ENCODE results near the gene GSX2. TPM values are rescaled to one million over a fixed set of nuclear protein-coding genes. Genes with fewer than 3 reads are reported as not detected.

GSX2 gene
- total and polyA plus RNA-seq, 9 donors, result 0.04 TPM; not detected in 8

- Histone ChIP-seq H3K27me3 (ENCODE audit: control insufficient read depth, insufficient read depth, low read length) (peaks cover 2% of the 10 kb centered on the region), H3K9me3 (replicated peaks; ENCODE audit: control insufficient read depth, low read depth, low read length) (no peaks in the 10 kb centered on the region), H3K4me3 (ENCODE audit: low read length) (no peak overlapping the region), H3K27ac (ENCODE audit: low read length) (no peak overlapping the region), H3K36me3 (ENCODE audit: control insufficient read depth, insufficient read depth, low read length) (no peaks in the 10 kb centered on the region), H3K4me1 (ENCODE audit: control insufficient read depth, insufficient read depth, low read length) (no peaks in the 10 kb centered on the region)
- DNase-seq, result no peak
These were observed 23.3 kb upstream of the GSX2 start for GRCh38 chr4:54076673-54077072.

GRCh38 chr4:54077812-54078211 lies 22.2 kb upstream of the GSX2 start:
- Histone ChIP-seq H3K4me1 (ENCODE audit: control insufficient read depth, insufficient read depth, low read length) (no peaks in the 10 kb centered on the region), H3K4me3 (ENCODE audit: low read length) (no peak overlapping the region), H3K27me3 (ENCODE audit: control insufficient read depth, insufficient read depth, low read length) (peaks cover 2% of the 10 kb centered on the region), H3K36me3 (ENCODE audit: control insufficient read depth, insufficient read depth, low read length) (no peaks in the 10 kb centered on the region), H3K27ac (ENCODE audit: low read length) (no peak overlapping the region), H3K9me3 (replicated peaks; ENCODE audit: control insufficient read depth, low read depth, low read length) (no peaks in the 10 kb centered on the region)
- WGBS (ENCODE audit: insufficient coverage), result no CpG with 5 or more reads among the region's 1 CpG
- no peak for DNase-seq

GRCh38 chr4:54082168-54082567 lies 17.8 kb upstream of the GSX2 start:
- H3K27ac ChIP-seq (ENCODE audit: low read length), result no peak overlapping the region
- peak; percentile 49 for DNase-seq
- peaks cover 7% of the 10 kb centered on the region for H3K27me3 ChIP-seq (ENCODE audit: control insufficient read depth, insufficient read depth, low read length)
- H3K4me1 ChIP-seq (ENCODE audit: control insufficient read depth, insufficient read depth, low read length), result no peaks in the 10 kb centered on the region
- H3K9me3 ChIP-seq (replicated peaks; ENCODE audit: control insufficient read depth, low read depth, low read length), result no peaks in the 10 kb centered on the region
- no CpG with 5 or more reads among the region's 1 CpG for WGBS (ENCODE audit: insufficient coverage)
- no peak overlapping the region for H3K4me3 ChIP-seq (ENCODE audit: low read length)
- H3K36me3 ChIP-seq (ENCODE audit: control insufficient read depth, insufficient read depth, low read length), result no peaks in the 10 kb centered on the region

- WGBS (ENCODE audit: insufficient coverage), result no CpG with 5 or more reads among the region's 3 CpGs
- Histone ChIP-seq H3K27ac (ENCODE audit: low read length) (no peak overlapping the region), H3K27me3 (ENCODE audit: control insufficient read depth, insufficient read depth, low read length) (peaks cover 14% of the 10 kb centered on the region), H3K4me3 (ENCODE audit: low read length) (no peak overlapping the region), H3K4me1 (ENCODE audit: control insufficient read depth, insufficient read depth, low read length) (no peaks in the 10 kb centered on the region), H3K9me3 (replicated peaks; ENCODE audit: control insufficient read depth, low read depth, low read length) (no peaks in the 10 kb centered on the region), H3K36me3 (ENCODE audit: control insufficient read depth, insufficient read depth, low read length) (no peaks in the 10 kb centered on the region)
- DNase-seq, result no peak
These were observed 14.7 kb upstream of the GSX2 start for GRCh38 chr4:54085284-54085683.

- no CpG with 5 or more reads among the region's 1 CpG for WGBS (ENCODE audit: insufficient coverage)
- H3K27ac ChIP-seq (ENCODE audit: low read length), result no peak overlapping the region
These were observed 10.1 kb upstream of the GSX2 start for GRCh38 chr4:54089875-54090274.

GRCh38 chr4:54090404-54090803 lies 9.6 kb upstream of the GSX2 start:
- H3K27me3 ChIP-seq (ENCODE audit: control insufficient read depth, insufficient read depth, low read length), result peaks cover 62% of the 10 kb centered on the region

More at GRCh38 chr4:54089875-54090274, 10.1 kb upstream of the GSX2 start:
- H3K36me3 ChIP-seq (ENCODE audit: control insufficient read depth, insufficient read depth, low read length), result no peaks in the 10 kb centered on the region
- peaks cover 58% of the 10 kb centered on the region for H3K27me3 ChIP-seq (ENCODE audit: control insufficient read depth, insufficient read depth, low read length)
- no peak for DNase-seq
- H3K4me3 ChIP-seq (ENCODE audit: low read length), result no peak overlapping the region
- H3K9me3 ChIP-seq (replicated peaks; ENCODE audit: control insufficient read depth, low read depth, low read length), result no peaks in the 10 kb centered on the region
- H3K4me1 ChIP-seq (ENCODE audit: control insufficient read depth, insufficient read depth, low read length), result peaks cover 17% of the 10 kb centered on the region

GRCh38 chr4:54090804-54091623 lies 8.9 kb upstream of the GSX2 start:
- no peak for DNase-seq
- H3K27me3 ChIP-seq (ENCODE audit: control insufficient read depth, insufficient read depth, low read length), result peaks cover 67% of the 10 kb centered on the region
- H3K9me3 ChIP-seq (replicated peaks; ENCODE audit: control insufficient read depth, low read depth, low read length), result no peaks in the 10 kb centered on the region
- no peaks in the 10 kb centered on the region for H3K36me3 ChIP-seq (ENCODE audit: control insufficient read depth, insufficient read depth, low read length)
- 17% methylated on average over 27 of the region's 27 CpGs for WGBS (ENCODE audit: insufficient coverage)
- peak overlapping the region; percentile 52 for H3K4me3 ChIP-seq (ENCODE audit: low read length)
- peaks cover 17% of the 10 kb centered on the region for H3K4me1 ChIP-seq (ENCODE audit: control insufficient read depth, insufficient read depth, low read length)
- H3K27ac ChIP-seq (ENCODE audit: low read length), result no peak overlapping the region

More at GRCh38 chr4:54090404-54090803, 9.6 kb upstream of the GSX2 start:
- Histone ChIP-seq H3K36me3 (ENCODE audit: control insufficient read depth, insufficient read depth, low read length) (no peaks in the 10 kb centered on the region), H3K4me3 (ENCODE audit: low read length) (no peak overlapping the region), H3K4me1 (ENCODE audit: control insufficient read depth, insufficient read depth, low read length) (peaks cover 17% of the 10 kb centered on the region), H3K27ac (ENCODE audit: low read length) (no peak overlapping the region), H3K9me3 (replicated peaks; ENCODE audit: control insufficient read depth, low read depth, low read length) (no peaks in the 10 kb centered on the region)
- WGBS (ENCODE audit: insufficient coverage), result no CpG with 5 or more reads among the region's 8 CpGs
- no peak for DNase-seq

GRCh38 chr4:54091637-54092404 lies 8.1 kb upstream of the GSX2 start:
- DNase-seq, result peak; percentile 87
- whole genome bisulfite sequencing (ENCODE audit: insufficient coverage), result under 1% methylated on average over 40 of the region's 48 CpGs
- H3K4me1 ChIP-seq (ENCODE audit: control insufficient read depth, insufficient read depth, low read length), result peaks cover 17% of the 10 kb centered on the region
- H3K9me3 ChIP-seq (replicated peaks; ENCODE audit: control insufficient read depth, low read depth, low read length), result no peaks in the 10 kb centered on the region
- no peak overlapping the region for H3K27ac ChIP-seq (ENCODE audit: low read length)
- peaks cover 75% of the 10 kb centered on the region for H3K27me3 ChIP-seq (ENCODE audit: control insufficient read depth, insufficient read depth, low read length)
- H3K36me3 ChIP-seq (ENCODE audit: control insufficient read depth, insufficient read depth, low read length), result no peaks in the 10 kb centered on the region
- peak overlapping the region; percentile 52 for H3K4me3 ChIP-seq (ENCODE audit: low read length)

- Histone ChIP-seq H3K9me3 (replicated peaks; ENCODE audit: control insufficient read depth, low read depth, low read length) (no peaks in the 10 kb centered on the region), H3K4me3 (ENCODE audit: low read length) (peak overlapping the region; percentile 52), H3K27me3 (ENCODE audit: control insufficient read depth, insufficient read depth, low read length) (peaks cover 80% of the 10 kb centered on the region), H3K4me1 (ENCODE audit: control insufficient read depth, insufficient read depth, low read length) (peaks cover 17% of the 10 kb centered on the region), H3K27ac (ENCODE audit: low read length) (no peak overlapping the region), H3K36me3 (ENCODE audit: control insufficient read depth, insufficient read depth, low read length) (no peaks in the 10 kb centered on the region)
- WGBS (ENCODE audit: insufficient coverage), result 12% methylated on average over 10 of the region's 13 CpGs
- no peak for DNase-seq
These were observed 7.3 kb upstream of the GSX2 start for GRCh38 chr4:54092405-54093323.
